HG03025 (cell line): ENCODE measurements around the gene APOBEC3C.
"Not testable (repeated sequence)": the region's sequence is repeated elsewhere in the genome, so short reads cannot be mapped to it uniquely, and the experiment has no call there.

Source experiments
- ATAC-seq: cut with Tn5 transposase; IDR thresholded peaks from one replicate; pipeline ENCODE4 v1.9.1; 2021; ENCODE audit warnings: mild to moderate bottlenecking, moderate library complexity; ENCODE audit not compliant: unreplicated experiment, low FRiP score

The APOBEC3C gene

GRCh38 chr22:38981992-38982927, 31.8 kb upstream of the APOBEC3C start, which contains the start of gene APOBEC3B:
TSS of gene APOBEC3B (plus strand) at chr22:38982347. CDS start at chr22:38982454, 107 bp downstream.
- ATAC-seq: peak; percentile 44

GRCh38 chr22:38984224-38984623, 29.8 kb upstream of the APOBEC3C start:
- no peak for ATAC-seq

- peak; percentile 46 for ATAC-seq
Observed at GRCh38 chr22:38984784-38985757, 29.0 kb upstream of the APOBEC3C start.

DNA sequence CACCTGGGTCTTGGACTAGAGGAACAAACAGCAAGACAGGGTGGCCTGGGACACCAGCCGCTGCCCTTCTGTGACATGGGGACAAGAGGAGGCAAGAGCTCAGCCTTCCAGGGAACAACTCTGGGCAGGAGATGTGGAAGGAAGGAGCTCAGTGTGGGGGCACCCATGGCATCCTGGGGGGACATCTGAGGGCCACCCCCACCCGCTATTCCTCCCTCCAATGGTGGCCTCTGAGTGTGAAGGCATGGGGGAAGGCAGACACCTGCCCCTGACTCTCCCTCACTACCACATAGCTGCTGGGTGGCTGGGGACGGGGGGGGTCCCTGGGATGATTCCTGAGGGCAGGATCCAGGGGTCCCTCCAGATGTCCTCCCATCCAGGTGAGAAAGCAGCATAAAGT, 27.4 kb upstream of the APOBEC3C start:
- ATAC-seq: no peak

DNA sequence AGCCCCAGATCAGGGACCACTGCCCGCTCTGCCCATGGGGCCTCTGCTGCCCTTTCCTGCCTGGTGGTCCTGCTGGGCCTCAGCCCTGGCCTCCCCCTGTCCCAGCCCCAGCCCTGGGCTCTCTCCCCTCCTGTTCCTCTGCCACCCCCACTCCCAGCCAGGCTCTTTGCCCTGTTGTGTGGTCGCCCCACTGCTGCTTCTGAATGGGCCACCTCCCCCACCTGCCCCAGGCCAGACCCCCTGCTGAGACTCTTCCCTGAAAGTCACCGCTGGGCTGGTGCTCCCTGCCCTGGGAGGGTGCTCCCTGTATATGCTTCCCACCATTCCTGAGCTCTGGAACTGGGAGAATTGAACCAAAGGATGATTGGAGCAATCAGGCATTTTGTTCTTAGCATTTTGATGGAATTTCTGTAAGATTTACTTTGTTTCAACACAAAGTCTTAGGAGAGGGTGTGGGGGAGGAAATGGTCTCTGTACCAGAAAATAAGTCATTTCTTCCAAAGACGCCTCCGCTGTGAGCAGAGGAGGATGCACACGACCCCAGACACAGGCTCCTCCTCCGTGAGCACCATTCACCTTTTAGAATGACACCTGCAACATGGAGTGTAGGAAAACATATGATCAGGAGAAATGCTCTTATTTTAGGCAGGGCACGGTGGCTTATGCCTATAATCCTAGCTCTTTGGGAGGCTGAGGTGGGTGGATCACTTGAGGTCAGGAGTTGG, 26.7 kb upstream of the APOBEC3C start:
- ATAC-seq: no peak

DNA sequence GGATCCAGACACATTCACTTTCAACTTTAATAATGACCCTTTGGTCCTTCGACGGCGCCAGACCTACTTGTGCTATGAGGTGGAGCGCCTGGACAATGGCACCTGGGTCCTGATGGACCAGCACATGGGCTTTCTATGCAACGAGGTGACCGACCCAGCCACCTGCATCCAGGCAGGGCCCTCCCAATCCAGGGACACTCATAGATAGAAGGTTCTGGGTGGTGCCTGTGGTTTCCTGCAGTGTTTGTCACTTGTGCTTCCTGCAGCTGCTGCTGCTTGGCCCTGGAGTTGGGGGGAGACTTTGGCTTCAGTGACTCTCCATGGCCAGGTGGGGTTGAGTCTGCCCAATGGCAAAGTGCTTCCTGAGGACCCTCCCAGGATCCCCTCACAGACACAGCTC, 24.6 kb upstream of the APOBEC3C start:
- ATAC-seq: no peak

- ATAC-seq: not testable (repeated sequence)
Observed at GRCh38 chr22:38992871-38993371, 21.1 kb upstream of the APOBEC3C start.

GRCh38 chr22:38996105-38996504, 18.0 kb upstream of the APOBEC3C start:
- ATAC-seq: no peak

GRCh38 chr22:38997518-38997917, 16.5 kb upstream of the APOBEC3C start:
- no peak for ATAC-seq

GRCh38 chr22:39003165-39003638, 10.9 kb upstream of the APOBEC3C start:
- ATAC-seq: no peak

- no peak for ATAC-seq
Observed at GRCh38 chr22:39007177-39007576, 6.9 kb upstream of the APOBEC3C start.

DNA sequence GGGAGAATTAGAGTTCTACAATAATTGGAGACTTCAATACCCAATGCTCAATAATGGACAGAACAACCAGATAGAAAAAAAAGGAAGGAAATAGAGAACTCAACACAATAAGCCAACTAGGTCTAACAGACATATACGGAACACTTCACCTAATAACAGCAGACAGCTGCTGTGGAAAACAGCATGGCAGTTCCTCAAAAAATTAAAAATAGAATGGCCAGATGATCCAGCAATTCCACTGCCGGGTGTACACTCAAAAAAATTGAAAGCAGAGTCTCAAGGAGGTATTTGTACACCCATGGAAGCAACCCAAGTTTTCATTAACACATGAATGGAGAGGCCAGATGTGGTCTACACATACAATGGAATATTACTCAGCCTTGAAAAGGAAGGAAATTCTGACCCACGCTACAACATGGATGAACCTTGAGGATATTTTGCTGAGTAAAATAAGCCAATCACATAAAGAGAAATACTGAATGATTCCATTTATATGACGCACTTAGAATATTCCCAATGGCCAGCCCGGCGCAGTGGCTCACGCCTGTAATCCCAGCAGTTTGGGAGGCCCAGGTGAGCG, 5.7 kb upstream of the APOBEC3C start:
- not testable (repeated sequence) for ATAC-seq

DNA sequence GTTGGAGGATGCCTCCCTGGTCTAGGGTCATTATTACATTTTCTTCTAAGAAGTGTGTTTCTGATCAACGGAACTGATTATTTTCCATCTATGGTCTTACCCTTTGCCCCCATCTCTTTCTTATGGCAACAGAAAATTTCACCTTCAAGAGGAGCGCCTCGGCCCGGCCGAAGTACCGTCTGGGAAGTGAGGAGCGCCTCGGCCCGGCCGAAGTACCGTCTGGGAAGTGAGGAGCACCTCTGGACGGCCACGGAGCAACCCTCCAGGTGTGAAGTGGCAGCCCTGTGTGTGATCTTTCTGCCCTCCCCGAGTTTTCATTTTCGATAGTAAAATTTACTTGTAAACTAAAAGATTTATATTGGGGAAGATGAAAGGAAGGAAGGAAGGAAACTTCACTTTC, 3.1 kb upstream of the APOBEC3C start:
- no peak for ATAC-seq

- ATAC-seq: no peak
Observed at GRCh38 chr22:39012533-39013511, 1.2 kb upstream of the APOBEC3C start.

GRCh38 chr22:39013561-39013941, 506 bp upstream of the APOBEC3C start:
- ATAC-seq: not testable (repeated sequence)

- ATAC-seq: not testable (repeated sequence)
Observed at GRCh38 chr22:39014723-39015121, 665 bp downstream of the APOBEC3C start.

DNA sequence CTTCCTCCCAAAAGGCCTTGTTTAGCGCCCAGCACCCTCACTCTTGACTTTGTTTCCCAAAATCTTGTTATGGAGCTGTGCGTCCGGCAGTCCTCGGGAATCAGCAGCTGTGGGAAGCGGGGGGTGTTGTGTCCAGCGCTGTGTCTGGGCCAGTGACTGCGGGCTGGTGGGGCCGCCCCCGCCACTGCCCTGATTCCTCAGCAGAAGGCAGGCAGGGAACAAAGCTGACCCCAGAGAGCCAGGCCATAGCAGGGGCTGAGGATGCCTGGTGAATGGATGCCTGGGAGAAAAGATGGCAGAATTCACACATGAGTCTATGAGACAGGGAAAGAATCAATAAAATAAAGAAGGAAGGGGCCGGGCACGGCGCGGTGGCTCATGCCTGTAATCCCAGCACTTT, 2.5 kb downstream of the APOBEC3C start:
- no peak for ATAC-seq

- ATAC-seq: no peak
Observed at GRCh38 chr22:39017596-39018365, 3.7 kb downstream of the APOBEC3C start.
